AG04449 (cell line): ENCODE results near the gene CCDC201.
"Not testable (repeated sequence)": the region's sequence is repeated elsewhere in the genome, so short reads cannot be mapped to it uniquely, and the experiment has no call there.

Experiments
- CTCF ChIA-PET: fragments of 350-600 bp; formaldehyde crosslinking; extraction: SDS; loops from one replicate; lab custom pipeline; 2021; ENCODE audit warnings: antibody characterized with exemption; lab: Yijun Ruan, JAX
- POLR2A ChIA-PET: fragments of 400-600, 350-600 bp; formaldehyde crosslinking; extraction: SDS; loops from one replicate; lab custom pipeline; 2020; ENCODE audit warnings: antibody characterized with exemption, inconsistent platforms; lab: Yijun Ruan, JAX
- DNase-seq: peaks from one replicate; pipeline ENCODE4 v3.0.0-alpha.2; 2010; ENCODE audit warnings: low read depth, low spot score
- H3K4me3 ChIP-seq: 2 replicates; pipeline ENCODE4 v1.5.1; 2011; ENCODE audit warnings: low read depth, mild to moderate bottlenecking, control low read depth, low read length
- TF ChIP-seq, protein P1 (sequence below): IDR thresholded peaks from one replicate; pipeline ENCODE4 v1.5.1; 2011; ENCODE audit warnings: mild to moderate bottlenecking, moderate library complexity, low read length, control low read depth, inconsistent platforms; ENCODE audit not compliant: insufficient read depth; ENCODE audit errors: missing control alignments

The CCDC201 gene

DNA sequence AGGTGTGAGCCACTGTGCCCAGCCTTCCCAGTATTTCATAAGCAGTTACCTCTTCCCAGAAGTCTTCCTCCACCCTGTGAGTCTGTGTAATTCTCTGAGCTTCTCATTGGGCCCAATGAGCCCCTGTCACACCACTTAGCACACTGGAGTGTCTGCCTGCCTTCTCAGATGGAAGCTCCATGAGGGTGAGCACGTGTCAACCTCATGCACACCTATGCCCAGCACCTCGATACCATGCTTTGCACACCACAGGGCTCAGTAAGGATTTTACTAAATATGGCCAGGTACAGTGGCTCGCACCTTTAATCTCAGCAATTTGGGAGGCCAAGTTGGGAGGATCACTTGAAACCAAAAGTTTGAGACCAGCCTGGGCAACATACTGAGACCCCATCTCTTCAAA is 46.3 kb downstream of the CCDC201 start:
- DNase-seq, H3K4me3 ChIP-seq, CTCF ChIA-PET, POLR2A ChIA-PET: not testable (repeated sequence)

DNA sequence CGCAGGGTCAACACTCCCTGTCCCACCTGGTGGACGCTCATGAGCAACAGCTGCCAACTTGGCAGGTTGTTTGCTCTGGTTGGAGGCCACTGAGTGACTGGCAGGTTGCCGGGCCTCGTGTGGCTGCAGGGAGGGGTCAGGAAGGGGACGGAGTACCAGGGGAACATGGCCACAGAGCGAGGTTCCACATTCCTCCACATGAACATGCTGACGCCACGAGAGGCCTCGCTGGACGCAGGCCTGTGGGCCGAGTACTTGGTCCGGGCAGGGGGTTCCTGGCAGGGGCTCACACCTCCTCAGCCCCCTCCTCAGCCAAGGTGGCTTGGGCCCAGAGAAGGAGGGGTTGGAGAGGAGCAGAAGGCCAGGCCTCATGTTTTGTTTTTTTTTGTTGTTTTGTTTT is 54.1 kb downstream of the CCDC201 start:
- DNase-seq, CTCF ChIA-PET, POLR2A ChIA-PET, H3K4me3 ChIP-seq: not testable (repeated sequence)

DNA sequence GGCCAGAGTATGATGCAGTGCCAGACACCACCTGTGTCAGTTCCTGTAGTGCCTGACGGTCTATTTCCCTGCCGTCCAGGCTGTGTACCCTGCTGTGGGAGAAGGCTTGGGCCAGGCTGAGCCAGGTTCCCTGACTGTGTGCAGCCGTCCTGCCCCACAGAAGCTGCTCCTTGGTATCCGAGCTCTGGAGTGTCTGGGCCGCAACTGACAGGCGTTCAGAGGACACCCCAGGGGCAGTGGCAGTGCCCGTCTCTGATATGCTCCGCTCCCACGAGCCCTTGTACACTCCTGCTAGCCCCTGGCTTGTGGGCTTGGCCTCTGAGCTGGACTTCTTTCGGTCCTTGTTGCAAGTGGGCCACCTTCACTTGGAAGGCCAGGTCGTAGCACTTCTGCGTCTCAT is 55.0 kb downstream of the CCDC201 start:
- POLR2A ChIA-PET, CTCF ChIA-PET, DNase-seq, H3K4me3 ChIP-seq: not testable (repeated sequence)

DNA sequence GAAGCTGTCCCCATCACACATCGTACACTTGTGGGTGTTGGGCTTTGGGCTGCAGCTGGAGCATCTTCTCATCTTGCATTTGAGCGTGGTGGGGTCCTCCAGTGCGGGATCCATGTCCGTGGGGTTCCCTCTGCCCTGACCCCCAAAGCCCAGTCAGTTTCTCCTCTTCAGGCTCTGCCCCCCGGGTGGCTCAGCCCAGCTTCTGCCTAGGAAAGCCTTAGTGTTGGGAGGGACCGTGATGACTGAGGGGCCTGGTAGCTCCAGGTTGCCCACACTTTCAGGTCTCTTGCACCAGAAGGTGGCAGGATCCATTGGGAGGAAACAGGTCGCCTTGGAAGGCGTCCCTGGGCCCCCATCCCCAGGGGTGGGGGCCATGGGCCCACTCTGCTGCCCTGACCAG is 55.9 kb downstream of the CCDC201 start:
- POLR2A ChIA-PET, CTCF ChIA-PET, DNase-seq: not testable (repeated sequence)

DNA sequence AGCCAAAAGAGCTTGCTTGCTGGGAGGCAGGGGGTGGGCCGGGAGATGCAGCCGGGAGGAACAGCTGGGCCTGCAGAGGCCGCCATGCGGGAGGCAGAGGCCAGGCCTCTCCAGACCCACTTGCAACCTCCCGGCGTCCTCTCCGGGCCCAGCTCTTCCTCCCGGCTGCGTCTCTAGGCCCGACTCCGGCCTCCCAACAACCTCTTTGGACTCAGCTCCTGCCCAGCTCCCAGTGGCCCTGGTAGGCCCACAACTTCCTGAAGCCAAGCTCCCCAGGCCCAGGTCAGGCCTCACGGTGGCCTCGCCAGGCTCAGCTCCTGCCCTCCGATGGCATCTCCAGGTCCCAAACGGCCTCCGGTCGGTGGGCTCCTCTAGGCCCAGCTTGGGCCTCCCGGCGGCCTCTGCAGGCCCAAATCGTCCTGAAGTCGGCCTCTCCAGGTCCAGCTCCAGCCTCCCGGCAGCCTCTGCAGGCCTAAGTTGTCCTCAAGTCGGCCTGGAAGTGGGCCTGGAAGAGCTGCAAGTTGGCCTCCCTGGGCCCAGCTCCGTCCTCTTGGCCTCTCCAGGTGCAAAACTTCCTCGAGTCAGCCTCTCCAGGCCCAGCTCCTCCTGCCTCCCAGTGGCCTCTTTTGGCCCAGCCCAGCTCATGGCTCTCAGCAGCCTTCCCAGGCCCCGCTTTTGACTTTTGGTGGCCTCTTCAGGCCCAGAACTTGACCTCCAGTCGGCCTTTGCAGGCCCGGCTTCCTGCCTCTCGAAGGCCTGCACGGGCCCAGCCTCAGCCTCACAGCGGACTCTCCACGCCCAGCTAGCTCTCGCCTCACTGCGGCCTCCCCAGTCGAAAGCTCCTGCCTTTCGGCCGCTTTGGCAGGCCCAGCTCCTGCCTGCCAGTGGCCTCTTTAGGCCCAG is 58.4 kb downstream of the CCDC201 start:
- POLR2A ChIA-PET, H3K4me3 ChIP-seq, CTCF ChIA-PET, DNase-seq: not testable (repeated sequence)

More for the DNA sequence above, 55.9 kb downstream of the CCDC201 start:
- not testable (repeated sequence) for H3K4me3 ChIP-seq

DNA sequence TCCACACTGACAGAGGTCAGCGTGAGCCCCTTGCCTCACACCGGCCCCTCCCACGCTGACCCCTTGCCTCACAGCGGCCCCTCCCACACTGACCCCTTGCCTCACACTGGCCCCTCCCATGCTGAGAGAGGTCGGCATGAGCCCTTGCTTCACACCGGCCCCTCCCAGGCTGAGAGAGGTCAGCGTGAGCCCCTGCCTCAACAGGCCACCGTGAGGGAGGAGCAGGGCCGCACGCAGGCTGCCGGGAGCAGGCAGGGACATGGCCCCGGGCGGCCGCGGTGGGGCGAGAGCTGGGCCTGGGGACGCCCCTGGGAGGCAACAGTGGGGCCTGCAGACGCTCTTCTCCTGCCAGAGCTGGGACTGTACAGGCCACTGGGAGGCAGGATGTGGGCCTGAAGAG is 59.1 kb downstream of the CCDC201 start:
- H3K4me3 ChIP-seq, POLR2A ChIA-PET, DNase-seq, CTCF ChIA-PET: not testable (repeated sequence)

DNA sequence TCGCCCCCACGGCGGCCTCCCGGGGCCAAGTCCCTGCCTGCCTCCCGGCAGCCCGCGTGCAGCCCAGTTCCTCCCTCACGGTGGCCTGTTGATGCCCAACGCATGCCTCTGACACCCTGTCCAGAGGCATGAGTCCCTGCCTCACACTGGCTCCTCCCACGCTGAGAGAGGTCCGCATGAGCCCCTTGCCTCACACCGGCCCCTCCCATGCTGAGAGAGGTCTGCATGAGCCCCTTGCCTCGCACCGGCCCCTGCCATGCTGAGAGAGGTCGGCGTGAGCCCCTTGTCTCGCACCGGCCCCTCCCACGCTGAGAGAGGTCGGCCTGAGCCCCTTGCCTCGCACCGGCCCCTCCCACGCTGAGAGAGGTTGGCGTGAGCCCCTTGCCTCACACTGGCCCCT is 59.9 kb downstream of the CCDC201 start:
- no peak overlapping the region for H3K4me3 ChIP-seq
- ChIA-PET POLR2A (no interaction called here), CTCF (no interaction called here)
- TF ChIP-seq, protein P1, sequence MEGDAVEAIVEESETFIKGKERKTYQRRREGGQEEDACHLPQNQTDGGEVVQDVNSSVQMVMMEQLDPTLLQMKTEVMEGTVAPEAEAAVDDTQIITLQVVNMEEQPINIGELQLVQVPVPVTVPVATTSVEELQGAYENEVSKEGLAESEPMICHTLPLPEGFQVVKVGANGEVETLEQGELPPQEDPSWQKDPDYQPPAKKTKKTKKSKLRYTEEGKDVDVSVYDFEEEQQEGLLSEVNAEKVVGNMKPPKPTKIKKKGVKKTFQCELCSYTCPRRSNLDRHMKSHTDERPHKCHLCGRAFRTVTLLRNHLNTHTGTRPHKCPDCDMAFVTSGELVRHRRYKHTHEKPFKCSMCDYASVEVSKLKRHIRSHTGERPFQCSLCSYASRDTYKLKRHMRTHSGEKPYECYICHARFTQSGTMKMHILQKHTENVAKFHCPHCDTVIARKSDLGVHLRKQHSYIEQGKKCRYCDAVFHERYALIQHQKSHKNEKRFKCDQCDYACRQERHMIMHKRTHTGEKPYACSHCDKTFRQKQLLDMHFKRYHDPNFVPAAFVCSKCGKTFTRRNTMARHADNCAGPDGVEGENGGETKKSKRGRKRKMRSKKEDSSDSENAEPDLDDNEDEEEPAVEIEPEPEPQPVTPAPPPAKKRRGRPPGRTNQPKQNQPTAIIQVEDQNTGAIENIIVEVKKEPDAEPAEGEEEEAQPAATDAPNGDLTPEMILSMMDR, result no peak
- DNase-seq, result no peak

DNA sequence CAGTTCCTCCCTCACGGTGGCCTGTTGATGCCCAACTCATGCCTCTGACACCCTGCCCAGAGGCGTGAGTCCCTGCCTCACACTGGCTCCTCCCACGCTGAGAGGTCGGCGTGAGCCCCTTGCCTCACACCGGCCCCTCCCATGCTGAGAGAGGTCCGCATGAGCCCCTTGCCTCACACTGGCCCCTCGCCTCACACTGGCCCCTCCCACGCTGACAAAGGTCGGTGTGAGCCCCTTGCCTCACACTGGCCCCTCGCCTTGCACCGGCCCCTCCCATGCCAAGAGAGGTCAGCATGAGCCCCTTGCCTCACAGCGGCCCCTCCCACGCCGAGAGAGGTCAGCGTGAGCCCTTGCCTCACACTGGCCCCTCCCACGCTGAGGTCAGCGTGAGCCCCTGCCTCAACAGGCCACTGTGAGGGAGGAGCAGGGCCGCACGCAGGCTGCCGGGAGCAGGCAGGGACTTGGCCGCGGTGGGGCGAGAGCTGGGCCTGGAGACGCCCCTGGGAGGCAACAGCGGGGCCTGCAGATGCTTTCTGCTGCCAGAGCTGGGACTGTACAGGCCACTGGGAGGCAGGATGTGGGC is 61.1 kb downstream of the CCDC201 start:
- DNase-seq, H3K4me3 ChIP-seq, CTCF ChIA-PET, POLR2A ChIA-PET: not testable (repeated sequence)

DNA sequence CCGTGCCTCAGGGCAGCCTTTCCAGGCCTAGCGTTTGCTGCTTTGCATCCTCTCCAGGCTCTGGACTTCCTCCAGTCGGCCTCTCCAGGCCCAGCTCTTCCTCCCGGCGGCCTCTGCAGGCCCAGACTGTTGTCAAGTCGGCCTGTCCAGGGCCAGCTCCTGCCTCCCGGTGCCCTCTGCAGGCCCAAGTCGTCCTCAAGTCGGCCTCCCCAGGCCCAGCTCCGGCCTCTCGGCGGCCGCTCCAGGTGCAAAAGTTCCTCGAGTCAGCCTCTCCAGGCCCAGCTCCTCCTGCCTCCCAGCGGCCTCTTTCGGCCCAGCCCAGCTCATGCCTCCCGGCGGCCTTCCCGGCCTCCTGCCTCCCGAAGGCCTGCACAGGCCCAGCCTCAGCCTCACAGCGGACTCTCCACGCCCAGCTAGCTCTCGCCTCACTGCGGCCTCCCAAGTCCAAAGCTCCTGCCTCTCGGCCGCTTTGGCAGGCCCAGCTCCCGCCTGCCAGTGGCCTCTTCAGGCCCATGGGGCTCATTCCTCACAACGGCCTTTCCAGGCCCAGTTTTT is 62.4 kb downstream of the CCDC201 start:
- CTCF ChIA-PET, DNase-seq, POLR2A ChIA-PET, H3K4me3 ChIP-seq: not testable (repeated sequence)
